ENCODE measurements around the gene ZBTB32.

GRCh38 chr19:35742121-35742724 lies 37.9 kb downstream of the ZBTB32 start, which contains the start of gene IGFLR1:
- TF ChIP-seq, protein P1, sequence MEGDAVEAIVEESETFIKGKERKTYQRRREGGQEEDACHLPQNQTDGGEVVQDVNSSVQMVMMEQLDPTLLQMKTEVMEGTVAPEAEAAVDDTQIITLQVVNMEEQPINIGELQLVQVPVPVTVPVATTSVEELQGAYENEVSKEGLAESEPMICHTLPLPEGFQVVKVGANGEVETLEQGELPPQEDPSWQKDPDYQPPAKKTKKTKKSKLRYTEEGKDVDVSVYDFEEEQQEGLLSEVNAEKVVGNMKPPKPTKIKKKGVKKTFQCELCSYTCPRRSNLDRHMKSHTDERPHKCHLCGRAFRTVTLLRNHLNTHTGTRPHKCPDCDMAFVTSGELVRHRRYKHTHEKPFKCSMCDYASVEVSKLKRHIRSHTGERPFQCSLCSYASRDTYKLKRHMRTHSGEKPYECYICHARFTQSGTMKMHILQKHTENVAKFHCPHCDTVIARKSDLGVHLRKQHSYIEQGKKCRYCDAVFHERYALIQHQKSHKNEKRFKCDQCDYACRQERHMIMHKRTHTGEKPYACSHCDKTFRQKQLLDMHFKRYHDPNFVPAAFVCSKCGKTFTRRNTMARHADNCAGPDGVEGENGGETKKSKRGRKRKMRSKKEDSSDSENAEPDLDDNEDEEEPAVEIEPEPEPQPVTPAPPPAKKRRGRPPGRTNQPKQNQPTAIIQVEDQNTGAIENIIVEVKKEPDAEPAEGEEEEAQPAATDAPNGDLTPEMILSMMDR (IDR thresholded peaks at IDR 0.05) = no peak
- no peak for TF ChIP-seq POLR2A (IDR thresholded peaks at IDR 0.05)
